ENCODE data around the gene MARCO.

GRCh38 chr2:119010336-119010735 lies 68.3 kb downstream of the MARCO start:
- TF ChIP-seq POLR2A (IDR thresholded peaks at IDR 0.05) (no peak), CTCF (IDR thresholded peaks at IDR 0.05 in 8 of 11, conservative IDR thresholded peaks at IDR 0.05 in 3 of 11) (no peak), POLR2AphosphoS5 (IDR thresholded peaks at IDR 0.05) (no peak)

All from spleen (tissue), 7 donors.